Effector memory CD4-positive, alpha-beta T cell (primary cell): ENCODE results near the gene SRSF8.

ENCODE experiments used
- DNase-seq, 3 donors: peaks; one replicate each; pipeline ENCODE4 v3.0.0-alpha.2; 2020
- H3K27ac ChIP-seq: 2 replicates; pipeline ENCODE4 v1.7.0; 2013; ENCODE audit warnings: mild to moderate bottlenecking, low read length, moderate library complexity; ENCODE audit not compliant: insufficient read depth, poor library complexity, severe bottlenecking
- H3K27me3 ChIP-seq: replicated peaks from 2 replicates; pipeline ENCODE4 v1.7.0; 2013; ENCODE audit warnings: mild to moderate bottlenecking, low read length; ENCODE audit not compliant: insufficient read depth, control insufficient read depth, poor library complexity, severe bottlenecking
- H3K36me3 ChIP-seq: 2 replicates; pipeline ENCODE4 v1.7.0; 2013; ENCODE audit warnings: mild to moderate bottlenecking, low read length, moderate library complexity; ENCODE audit not compliant: control insufficient read depth, insufficient read depth
- H3K4me1 ChIP-seq: 2 replicates; pipeline ENCODE4 v1.7.0; 2013; ENCODE audit warnings: low read length, mild to moderate bottlenecking; ENCODE audit not compliant: control insufficient read depth, insufficient read depth, poor library complexity, severe bottlenecking
- H3K4me3 ChIP-seq: 2 replicates; pipeline ENCODE4 v1.7.0; 2013; ENCODE audit warnings: low read length, low read depth, mild to moderate bottlenecking; ENCODE audit not compliant: insufficient read depth, poor library complexity, severe bottlenecking
- H3K9me3 ChIP-seq: 2 replicates; pipeline ENCODE4 v1.7.0; 2013; ENCODE audit warnings: mild to moderate bottlenecking, low read length, moderate library complexity; ENCODE audit not compliant: control insufficient read depth

The SRSF8 gene

GRCh38 chr11:95067039-95067840 is 521 bp downstream of the SRSF8 start:
- Histone ChIP-seq H3K27ac (peak overlapping the region; percentile 80), H3K27me3 (no peaks in the 10 kb centered on the region), H3K9me3 (no peaks in the 10 kb centered on the region), H3K36me3 (no peaks in the 10 kb centered on the region), H3K4me1 (peaks cover 5% of the 10 kb centered on the region), H3K4me3 (peak overlapping the region; percentile 96)
- DNase-seq = peak; percentile 52 to 68 (median 59)

GRCh38 chr11:95067841-95068219 is 1.1 kb downstream of the SRSF8 start:
- no peak for DNase-seq
- Histone ChIP-seq H3K36me3 (no peaks in the 10 kb centered on the region), H3K4me1 (peaks cover 5% of the 10 kb centered on the region), H3K4me3 (peak overlapping the region; percentile 96), H3K9me3 (no peaks in the 10 kb centered on the region), H3K27me3 (no peaks in the 10 kb centered on the region), H3K27ac (peak overlapping the region; percentile 80)

GRCh38 chr11:95068549-95068948 is 1.8 kb downstream of the SRSF8 start:
- H3K36me3 ChIP-seq = no peaks in the 10 kb centered on the region
- peak overlapping the region; percentile 80 for H3K27ac ChIP-seq
- H3K9me3 ChIP-seq = no peaks in the 10 kb centered on the region
- peak; percentile 56 to 65 (median 60) for DNase-seq
- H3K4me1 ChIP-seq = peaks cover 5% of the 10 kb centered on the region
- no peaks in the 10 kb centered on the region for H3K27me3 ChIP-seq
- peak overlapping the region; percentile 96 for H3K4me3 ChIP-seq

GRCh38 chr11:95070471-95070870 is 3.8 kb downstream of the SRSF8 start:
- Histone ChIP-seq H3K4me3 (no peak overlapping the region), H3K27ac (no peak overlapping the region), H3K36me3 (no peaks in the 10 kb centered on the region), H3K9me3 (no peaks in the 10 kb centered on the region), H3K27me3 (no peaks in the 10 kb centered on the region), H3K4me1 (peaks cover 5% of the 10 kb centered on the region)
- no peak for DNase-seq

- H3K27me3 ChIP-seq = no peaks in the 10 kb centered on the region
- H3K9me3 ChIP-seq = no peaks in the 10 kb centered on the region
- H3K4me3 ChIP-seq = no peak overlapping the region
- DNase-seq = no peak
- peaks cover 5% of the 10 kb centered on the region for H3K4me1 ChIP-seq
- H3K36me3 ChIP-seq = no peaks in the 10 kb centered on the region
- H3K27ac ChIP-seq = no peak overlapping the region
Observed at GRCh38 chr11:95072948-95073347, 6.2 kb downstream of the SRSF8 start.

- DNase-seq = no peak
- no peak overlapping the region for H3K27ac ChIP-seq
- no peaks in the 10 kb centered on the region for H3K27me3 ChIP-seq
- H3K4me3 ChIP-seq = no peak overlapping the region
- H3K36me3 ChIP-seq = no peaks in the 10 kb centered on the region
- no peaks in the 10 kb centered on the region for H3K9me3 ChIP-seq
- H3K4me1 ChIP-seq = no peaks in the 10 kb centered on the region
Observed at GRCh38 chr11:95074792-95075563, 8.3 kb downstream of the SRSF8 start.

GRCh38 chr11:95076416-95076815 is 9.7 kb downstream of the SRSF8 start:
- Histone ChIP-seq H3K4me3 (no peak overlapping the region), H3K27me3 (no peaks in the 10 kb centered on the region), H3K27ac (no peak overlapping the region), H3K9me3 (no peaks in the 10 kb centered on the region), H3K36me3 (no peaks in the 10 kb centered on the region), H3K4me1 (no peaks in the 10 kb centered on the region)
- DNase-seq = no peak

- H3K4me1 ChIP-seq = no peaks in the 10 kb centered on the region
- no peak for DNase-seq
- no peaks in the 10 kb centered on the region for H3K36me3 ChIP-seq
- H3K27me3 ChIP-seq = no peaks in the 10 kb centered on the region
- no peak overlapping the region for H3K27ac ChIP-seq
- H3K9me3 ChIP-seq = no peaks in the 10 kb centered on the region
- no peak overlapping the region for H3K4me3 ChIP-seq
Observed at GRCh38 chr11:95076981-95077380, 10.3 kb downstream of the SRSF8 start.

GRCh38 chr11:95078526-95078925 is 11.8 kb downstream of the SRSF8 start:
- Histone ChIP-seq H3K27ac (no peak overlapping the region), H3K4me3 (no peak overlapping the region), H3K36me3 (no peaks in the 10 kb centered on the region), H3K4me1 (no peaks in the 10 kb centered on the region), H3K9me3 (no peaks in the 10 kb centered on the region), H3K27me3 (no peaks in the 10 kb centered on the region)
- DNase-seq = no peak

GRCh38 chr11:95081010-95081409 is 14.3 kb downstream of the SRSF8 start:
- H3K9me3 ChIP-seq = no peaks in the 10 kb centered on the region
- no peaks in the 10 kb centered on the region for H3K27me3 ChIP-seq
- no peak overlapping the region for H3K4me3 ChIP-seq
- H3K27ac ChIP-seq = no peak overlapping the region
- no peak for DNase-seq
- H3K4me1 ChIP-seq = no peaks in the 10 kb centered on the region
- no peaks in the 10 kb centered on the region for H3K36me3 ChIP-seq
